ENCODE measurements around the gene PPP1R14C. TPM values are rescaled to one million over a fixed set of nuclear protein-coding genes. Genes with fewer than 3 reads are reported as not detected.

The PPP1R14C gene
- total RNA-seq, 2 donors from 2014 or later, result 0.26 to 0.33 TPM

DNA sequence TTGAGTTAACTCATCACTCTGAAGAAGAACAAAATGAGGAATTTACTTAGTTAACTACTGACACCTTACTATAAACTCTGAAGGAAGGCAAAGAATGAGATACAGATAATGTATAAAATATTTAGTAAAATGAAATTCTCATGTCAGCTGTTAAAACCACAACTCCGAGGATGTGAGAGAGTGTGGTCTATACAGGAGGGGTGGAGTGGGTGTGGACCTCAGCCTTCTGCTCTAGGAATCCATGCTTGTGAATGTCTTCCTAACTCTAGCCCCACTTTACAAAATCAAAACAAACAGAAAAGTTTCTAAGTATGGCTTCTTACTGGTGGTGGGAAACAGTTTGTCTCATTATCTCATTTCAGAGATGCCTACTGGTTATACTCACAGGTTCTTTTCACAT lies 14.2 kb downstream of the PPP1R14C start:
- 62 to 86% methylated on average over 1 of the region's 1 CpG for WGBS, 2 donors
- Histone ChIP-seq H3K36me3 (replicated peaks in 1 of 2; ENCODE audit: insufficient read depth in 1 of 2, low read depth in 2 of 2) (no peaks in the 10 kb centered on the region), H3K9me3 (no peaks in the 10 kb centered on the region), H3K27me3 (peaks cover 0 to 3% of the 10 kb centered on the region in 2 donors), H3K4me1 (no peaks in the 10 kb centered on the region), H3K4me3 (no peak overlapping the region), H3K27ac (no peak overlapping the region)
- intact Hi-C loops (cut with DNase I), result no loop called here
- DNase-seq, result no peak
- no peak for ATAC-seq
- no peak for TF ChIP-seq POLR2A (IDR thresholded peaks at IDR 0.05)
- TF ChIP-seq, protein P1, sequence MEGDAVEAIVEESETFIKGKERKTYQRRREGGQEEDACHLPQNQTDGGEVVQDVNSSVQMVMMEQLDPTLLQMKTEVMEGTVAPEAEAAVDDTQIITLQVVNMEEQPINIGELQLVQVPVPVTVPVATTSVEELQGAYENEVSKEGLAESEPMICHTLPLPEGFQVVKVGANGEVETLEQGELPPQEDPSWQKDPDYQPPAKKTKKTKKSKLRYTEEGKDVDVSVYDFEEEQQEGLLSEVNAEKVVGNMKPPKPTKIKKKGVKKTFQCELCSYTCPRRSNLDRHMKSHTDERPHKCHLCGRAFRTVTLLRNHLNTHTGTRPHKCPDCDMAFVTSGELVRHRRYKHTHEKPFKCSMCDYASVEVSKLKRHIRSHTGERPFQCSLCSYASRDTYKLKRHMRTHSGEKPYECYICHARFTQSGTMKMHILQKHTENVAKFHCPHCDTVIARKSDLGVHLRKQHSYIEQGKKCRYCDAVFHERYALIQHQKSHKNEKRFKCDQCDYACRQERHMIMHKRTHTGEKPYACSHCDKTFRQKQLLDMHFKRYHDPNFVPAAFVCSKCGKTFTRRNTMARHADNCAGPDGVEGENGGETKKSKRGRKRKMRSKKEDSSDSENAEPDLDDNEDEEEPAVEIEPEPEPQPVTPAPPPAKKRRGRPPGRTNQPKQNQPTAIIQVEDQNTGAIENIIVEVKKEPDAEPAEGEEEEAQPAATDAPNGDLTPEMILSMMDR (IDR thresholded peaks at IDR 0.05), result no peak

- H3K27me3 ChIP-seq, result no peaks in the 10 kb centered on the region
- no peak overlapping the region for H3K27ac ChIP-seq
- no peak for ATAC-seq
- H3K4me3 ChIP-seq, result no peak overlapping the region
- H3K36me3 ChIP-seq (replicated peaks in 1 of 2; ENCODE audit: insufficient read depth in 1 of 2, low read depth in 2 of 2), result no peaks in the 10 kb centered on the region
- no peaks in the 10 kb centered on the region for H3K9me3 ChIP-seq
- WGBS, 2 donors, result 61 to 74% methylated on average over 4 of the region's 4 CpGs
- intact Hi-C loops (cut with DNase I), result no loop called here
- DNase-seq, result no peak
- TF ChIP-seq POLR2A (IDR thresholded peaks at IDR 0.05), result no peak
- TF ChIP-seq, protein P1 (IDR thresholded peaks at IDR 0.05), result no peak
- H3K4me1 ChIP-seq, result no peaks in the 10 kb centered on the region
Observed at GRCh38 chr6:150159757-150160156, 16.9 kb downstream of the PPP1R14C start.

GRCh38 chr6:150163970-150164369 lies 21.1 kb downstream of the PPP1R14C start:
- no peaks in the 10 kb centered on the region for H3K27me3 ChIP-seq
- no peak for ATAC-seq
- H3K27ac ChIP-seq, result no peak overlapping the region
- no peaks in the 10 kb centered on the region for H3K9me3 ChIP-seq
- no peak for DNase-seq
- no peaks in the 10 kb centered on the region for H3K4me1 ChIP-seq
- intact Hi-C loops (cut with DNase I), result no loop called here
- H3K36me3 ChIP-seq (replicated peaks in 1 of 2; ENCODE audit: insufficient read depth in 1 of 2, low read depth in 2 of 2), result no peaks in the 10 kb centered on the region
- no peak overlapping the region for H3K4me3 ChIP-seq
- TF ChIP-seq POLR2A (IDR thresholded peaks at IDR 0.05), result no peak
- TF ChIP-seq, protein P1 (IDR thresholded peaks at IDR 0.05), result no peak
- WGBS, 2 donors, result 91 to 92% methylated on average over 3 of the region's 3 CpGs

DNA sequence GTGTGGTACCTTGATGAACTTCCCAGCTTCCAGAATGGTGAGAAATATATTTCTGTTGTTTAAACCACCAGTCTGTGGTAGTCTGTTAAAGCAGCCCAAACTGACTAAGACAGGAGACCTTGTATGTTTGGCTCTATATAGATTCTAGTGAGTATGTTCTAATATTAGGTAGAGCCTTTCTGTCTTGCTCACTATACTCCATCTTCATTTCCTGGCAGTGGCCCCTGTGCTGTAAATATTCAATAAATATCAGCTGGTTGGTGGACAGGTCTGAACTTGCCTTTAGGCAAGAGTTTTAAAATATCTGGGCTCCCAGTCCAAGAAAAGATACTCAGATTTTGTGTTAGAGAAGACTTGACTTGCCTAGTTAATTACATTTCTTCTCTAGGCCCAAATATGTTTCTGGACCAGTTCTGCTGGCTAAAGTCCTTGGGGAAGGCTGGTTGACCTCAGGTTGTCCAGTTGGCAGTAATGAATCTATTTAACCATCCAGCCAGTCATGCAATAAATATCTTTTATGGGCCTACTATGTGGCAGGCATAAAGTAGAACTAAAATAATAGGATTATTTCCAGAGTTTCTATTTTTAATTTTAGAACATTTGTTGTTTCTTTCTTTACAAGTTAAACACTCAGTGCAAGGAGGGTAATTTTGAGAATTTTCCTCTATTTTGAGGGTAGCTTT lies 22.3 kb downstream of the PPP1R14C start:
- Histone ChIP-seq H3K27ac (no peak overlapping the region), H3K9me3 (no peaks in the 10 kb centered on the region), H3K4me1 (no peaks in the 10 kb centered on the region), H3K4me3 (no peak overlapping the region), H3K27me3 (no peaks in the 10 kb centered on the region), H3K36me3 (replicated peaks in 1 of 2; ENCODE audit: insufficient read depth in 1 of 2, low read depth in 2 of 2) (no peaks in the 10 kb centered on the region)
- no peak for ATAC-seq
- intact Hi-C loops (cut with DNase I), result no loop called here
- DNase-seq, result no peak
- TF ChIP-seq POLR2A (IDR thresholded peaks at IDR 0.05), result no peak
- TF ChIP-seq, protein P1 (IDR thresholded peaks at IDR 0.05), result no peak

- Histone ChIP-seq H3K4me3 (no peak overlapping the region), H3K27me3 (no peaks in the 10 kb centered on the region), H3K27ac (no peak overlapping the region), H3K9me3 (no peaks in the 10 kb centered on the region), H3K4me1 (no peaks in the 10 kb centered on the region), H3K36me3 (replicated peaks in 1 of 2; ENCODE audit: insufficient read depth in 1 of 2, low read depth in 2 of 2) (no peaks in the 10 kb centered on the region)
- no peak for TF ChIP-seq POLR2A (IDR thresholded peaks at IDR 0.05)
- TF ChIP-seq, protein P1 (IDR thresholded peaks at IDR 0.05), result no peak
- 73 to 75% methylated on average over 6 of the region's 6 CpGs for WGBS, 2 donors
- no peak for ATAC-seq
- intact Hi-C loops (cut with DNase I), result no loop called here
- DNase-seq, result no peak
Observed at GRCh38 chr6:150167479-150167873, 24.6 kb downstream of the PPP1R14C start.

Data from body of pancreas (tissue), 4 donors.